K562 (cell line): Measurements from ENCODE around the gene DGUOK. TPM values are rescaled to one million over a fixed set of nuclear protein-coding genes. Genes with fewer than 3 reads are reported as not detected.

Experiments
- ATAC-seq: fragments of 200-7000 bp; cut with Tn5 transposase; 3 replicates; pipeline ENCODE4 v1.9.1; 2020; ENCODE audit warnings: moderate library complexity
- BruUV-seq: library from RNA; stranded (reverse); fragments of 400-500 nt; replicated peaks from 2 replicates; lab custom pipeline; 2021; lab: Mats Ljungman, UMichigan
- CTCF ChIA-PET: fragments of 300-600 bp; formaldehyde crosslinking; extraction: SDS; loops from one replicate; lab custom pipeline; 2021; ENCODE audit warnings: low intra/inter-chr PET ratio; lab: Yijun Ruan, JAX
- POLR2A ChIA-PET: fragments of 300-600, 350-650 bp; sonication (Branson Sonifier 250); formaldehyde crosslinking; extraction: SDS; loops from one replicate; lab custom pipeline; 2021; ENCODE audit warnings: antibody characterized with exemption, inconsistent platforms; lab: Yijun Ruan, JAX
- DNase-seq, 4 experiments: peaks; one replicate each; pipeline versions ENCODE4 v3.0.0 to v3.0.0-alpha.2; 2011 to 2018; ENCODE audit warnings: low spot score in 3 of 4, mixed read lengths in 3 of 4; ENCODE audit errors: extremely low read depth in 1 of 4
- FAIRE-seq: peaks from 2 replicates; lab custom pipeline; 2011; peaks lifted over from hg19 to GRCh38; lab: Jason Lieb, UNC
- H2AFZ ChIP-seq: 2 replicates; pipeline ENCODE4 v1.6.0; 2011; ENCODE audit warnings: low read depth, low read length, control low read depth, inconsistent platforms
- H3K27ac ChIP-seq: fragments of 200-600 bp; 3 replicates; pipeline ENCODE4 v1.8.0; 2011; ENCODE audit warnings: low read depth, mild to moderate bottlenecking, control low read depth, inconsistent platforms, low read length, moderate library complexity, mixed read lengths; ENCODE audit errors: extremely low read depth
- H3K27me3 ChIP-seq, 2 experiments: fragments of 300-600 bp in 1 of 2; 2 replicates in 1 of 2; 3 replicates in 1 of 2; pipeline versions ENCODE4 v1.6.0 to v1.8.0; 2011; ENCODE audit warnings: inconsistent platforms in 2 of 2, low read length in 2 of 2, mild to moderate bottlenecking in 1 of 2, mixed read lengths in 1 of 2, moderate library complexity in 1 of 2; ENCODE audit not compliant: control insufficient read depth in 2 of 2, insufficient read depth in 2 of 2
- H3K36me3 ChIP-seq: fragments of 300-600 bp; 3 replicates; pipeline ENCODE4 v1.8.0; 2011; ENCODE audit warnings: mild to moderate bottlenecking, low read length, inconsistent platforms; ENCODE audit not compliant: control insufficient read depth, insufficient read depth
- H3K4me1 ChIP-seq, 2 experiments: fragments of 200-600 bp in 1 of 2; replicated peaks in 1 of 2; 2 replicates in 1 of 2; 3 replicates in 1 of 2; pipeline versions ENCODE4 v1.5.1 to v1.8.0; 2011; ENCODE audit warnings: inconsistent platforms in 2 of 2, low read length in 2 of 2, mild to moderate bottlenecking in 1 of 2, mixed read lengths in 1 of 2, moderate library complexity in 1 of 2; ENCODE audit not compliant: control insufficient read depth in 2 of 2, insufficient read depth in 2 of 2
- H3K4me2 ChIP-seq: 2 replicates; pipeline ENCODE4 v1.6.1; 2011; ENCODE audit warnings: low read length, control low read depth, inconsistent platforms, mixed read lengths; ENCODE audit not compliant: insufficient read depth
- H3K4me3 ChIP-seq: fragments of 200-600 bp; sonication (generic), shearing (Covaris generic); 2 replicates; pipeline ENCODE4 v1.5.1; 2016; ENCODE audit warnings: control low read depth, inconsistent platforms
- H3K79me2 ChIP-seq: fragments of 200-600 bp; 3 replicates; pipeline ENCODE4 v1.8.0; 2011; ENCODE audit warnings: low read length, inconsistent platforms; ENCODE audit not compliant: control insufficient read depth, insufficient read depth
- H3K9ac ChIP-seq, 2 experiments: 2 replicates each; pipeline versions ENCODE4 v1.6.0 to v1.6.1; 2011; ENCODE audit warnings: low read depth in 2 of 2, low read length in 2 of 2, control low read depth in 1 of 2, inconsistent platforms in 1 of 2, mild to moderate bottlenecking in 1 of 2, mixed read lengths in 1 of 2; ENCODE audit not compliant: insufficient read depth in 1 of 2
- H3K9me1 ChIP-seq: one replicate; pipeline ENCODE4 v1.6.0; 2011; ENCODE audit warnings: inconsistent platforms, mild to moderate bottlenecking, low read length, moderate library complexity; ENCODE audit not compliant: control insufficient read depth, insufficient read depth
- H3K9me3 ChIP-seq: replicated peaks from 2 replicates; pipeline ENCODE4 v1.5.1; 2011; ENCODE audit warnings: low read depth, low read length, inconsistent platforms; ENCODE audit not compliant: control insufficient read depth, insufficient read depth
- H4K20me1 ChIP-seq: replicated peaks from 2 replicates; pipeline ENCODE4 v1.6.1; 2011; ENCODE audit warnings: low read length, inconsistent platforms, mixed read lengths; ENCODE audit not compliant: control insufficient read depth, insufficient read depth
- CHCHD3 ChIP-seq: fragments of 250-450 bp; sonication (Bioruptor Pico); IDR thresholded peaks from 2 replicates; pipeline ENCODE4 v2.1.2; 2022; ENCODE audit warnings: mild to moderate bottlenecking
- COPS2 ChIP-seq: fragments of 450-650 bp; conservative IDR thresholded peaks from 2 replicates; pipeline ENCODE4 v1.6.1; 2016; ENCODE audit warnings: mild to moderate bottlenecking, moderate library complexity
- DPF2 ChIP-seq: fragments of 450-650 bp; IDR thresholded peaks from 2 replicates; pipeline ENCODE4 v1.6.1; 2016
- GTF2E2 ChIP-seq: fragments of 200-800 bp; sonication (Bioruptor generic); IDR thresholded peaks from 2 replicates; pipeline ENCODE4 v1.6.1; 2016; ENCODE audit warnings: missing genetic modification characterization, missing compliant biosample characterization
- KAT2B ChIP-seq: IDR thresholded peaks from one replicate; pipeline ENCODE4 v1.6.1; 2012; ENCODE audit warnings: low read depth, mild to moderate bottlenecking, control low read depth, inconsistent platforms, low read length, moderate library complexity
- MAFG ChIP-seq: fragments of 450-650 bp; conservative IDR thresholded peaks from 2 replicates; pipeline ENCODE4 v1.6.1; 2016; ENCODE audit warnings: missing genetic modification characterization, missing compliant biosample characterization
- PKNOX1 ChIP-seq: fragments of 450-650 bp; IDR thresholded peaks from 2 replicates; pipeline ENCODE4 v1.6.1; 2016
- POLR2AphosphoS5 ChIP-seq: IDR thresholded peaks from 2 replicates; pipeline ENCODE4 v1.6.1; 2011; ENCODE audit warnings: mild to moderate bottlenecking, low read depth, low read length, moderate library complexity; ENCODE audit not compliant: control insufficient read depth, insufficient read depth
- PURB ChIP-seq: sonication (generic); formaldehyde crosslinking; IDR thresholded peaks from 2 replicates; pipeline ENCODE4 v1.9.0; 2021; ENCODE audit warnings: low read depth, mild to moderate bottlenecking, missing genetic modification reagents
- RBM25 ChIP-seq: fragments of 200-400 bp; formaldehyde crosslinking; IDR thresholded peaks from 2 replicates; pipeline ENCODE4 v1.6.1; 2018; ENCODE audit warnings: low read length, low read depth, moderate library complexity; ENCODE audit not compliant: severe bottlenecking
- RUNX1 ChIP-seq: sonication (generic); IDR thresholded peaks from 2 replicates; pipeline ENCODE4 v1.6.1; 2016; ENCODE audit warnings: antibody characterized with exemption, low read depth
- SMAD2 ChIP-seq: fragments of 150-350 bp; IDR thresholded peaks from 2 replicates; pipeline ENCODE4 v1.6.1; 2014; ENCODE audit warnings: low read depth, mild to moderate bottlenecking, low read length
- SMC3 ChIP-seq: conservative IDR thresholded peaks from 2 replicates; pipeline ENCODE4 v1.6.1; 2011; ENCODE audit warnings: low read depth, low read length, improper control_type of control experiment; ENCODE audit not compliant: insufficient read depth
- TAL1 ChIP-seq: fragments of 450-650 bp; IDR thresholded peaks from 2 replicates; pipeline ENCODE4 v1.6.1; 2016; ENCODE audit warnings: mild to moderate bottlenecking
- ZNF707 ChIP-seq: fragments of 250-450 bp; sonication (Bioruptor Pico); conservative IDR thresholded peaks from 2 replicates; pipeline ENCODE4 v1.8.0; 2022; ENCODE audit warnings: inconsistent platforms, mild to moderate bottlenecking, moderate library complexity
- WGBS: fragments of 100-300 bp; shearing (Covaris generic); methylation state at CpG from one replicate; pipeline ENCODE4 v1.1.6; 2016; ENCODE audit warnings: low coverage, mixed read lengths; ENCODE audit not compliant: insufficient coverage; ENCODE audit errors: missing lambda C conversion rate; 5-methylcytosine and 5-hydroxymethylcytosine counted together
- in situ Hi-C: fragments of 300-500 bp; cut with MboI; formaldehyde crosslinking; loops from 4 replicates; pipeline ENCODE4 v1.15.0; 2018; ENCODE audit warnings: inconsistent platforms, mixed read lengths
- intact Hi-C: fragments of 100-400 bp; cut with micrococcal nuclease; formaldehyde crosslinking; loops from 2 replicates; pipeline ENCODE4 v1.14.2; 2022
- polyA plus RNA-seq, 8 experiments: library from polyadenylated mRNA; depleted of rRNA in 4 of 8; stranded (reverse) in 5 of 8; unstranded in 3 of 8; fragments of >200 nt; fragmentation: Nextera tagmentation in 2 of 8; fragmentation: Illumina TruSeq in 1 of 8; extraction: Ambion mirVana in 2 of 8; extraction: Trizol in 1 of 8; gene quantifications; 2 replicates each; pipeline versions ENCODE4 v1.2.1 to v1.2.3, GENCODE V29; 2011 to 2014; ENCODE audit warnings: inconsistent platforms in 1 of 8, missing spikeins in 1 of 8
- total RNA-seq, 7 experiments: library from RNA; depleted of rRNA in 6 of 7; stranded (reverse); fragments of >200 nt in 6 of 7; fragmentation: Illumina TruSeq in 2 of 7; extraction: Trizol in 2 of 7; gene quantifications; 2 replicates each; pipeline versions ENCODE4 v1.2.1 to v1.2.3, GENCODE V29; 2011 to 2021; ENCODE audit warnings: low replicate concordance in 1 of 7
- TF ChIP-seq, protein P1 (sequence below): IDR thresholded peaks from 2 replicates; pipeline ENCODE4 v1.6.1; 2016; ENCODE audit warnings: missing genetic modification characterization, missing compliant biosample characterization
- TF ChIP-seq, protein P2 (sequence below): sonication (generic); formaldehyde crosslinking; IDR thresholded peaks from 2 replicates; pipeline ENCODE4 v1.8.1; 2023; ENCODE audit warnings: mild to moderate bottlenecking, missing genetic modification reagents

Gene DGUOK
- total and polyA plus RNA-seq, 9 of the 15 experiments (the other 6 are each of a cell fraction or from before 2014, with no cell fraction given): 67.0 to 288 (median 126) TPM

DNA sequence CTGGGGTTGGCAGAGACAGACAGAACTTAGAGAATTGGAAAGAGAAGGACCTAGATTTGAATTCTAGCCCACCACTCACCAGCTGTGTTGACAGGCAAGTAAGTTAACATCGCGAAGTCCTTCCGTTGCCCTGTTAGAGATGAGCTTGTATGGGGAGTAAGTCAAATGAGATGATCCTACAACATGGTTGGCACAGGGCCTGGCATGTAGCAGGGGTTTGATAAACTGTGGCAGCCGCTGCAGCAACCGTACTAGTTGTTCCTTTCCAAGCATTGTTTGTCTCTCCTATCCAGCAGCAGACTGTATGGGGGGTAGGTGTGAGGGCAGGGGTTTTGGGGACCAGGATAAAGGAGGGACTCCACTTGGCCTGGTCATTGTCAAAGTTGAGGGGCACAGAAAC is 74.0 kb downstream of the DGUOK start (continued):
- no peak for TF ChIP-seq MAFG (tag)

GRCh38 chr2:74001121-74001520 is 74.4 kb downstream of the DGUOK start:
- in situ Hi-C loops (no loop called here), intact Hi-C loops (loop anchor here (5.0 kb wide), 2 partner anchors 36 to 141 kb away; no protein-coding TSS in a partner anchor)
- POLR2A ChIA-PET: interaction anchor here (0.6 to 2.2 kb wide), 5 partner anchors 9 to 615 kb away, joined by 3 to 13 read pairs (median 4); no protein-coding TSS in a partner anchor
- Histone ChIP-seq H3K4me3 (no peak overlapping the region), H2AFZ (no peak overlapping the region), H3K27ac (no peak overlapping the region), H4K20me1 (peaks cover 10% of the 10 kb centered on the region; the same call in 1 of the 2 replicates), H3K27me3 (no peaks in the 10 kb centered on the region), H3K79me2 (peaks cover 92% of the 10 kb centered on the region), H3K9me1 (no peaks in the 10 kb centered on the region)
- CTCF ChIA-PET: no interaction called here
- FAIRE-seq: no peak
- 72% methylated on average over 4 of the region's 4 CpGs for WGBS
- no peak for TF ChIP-seq POLR2AphosphoS5
- no peak for TF ChIP-seq GTF2E2 (tag)
- no peak for TF ChIP-seq SMAD2
- no peak for TF ChIP-seq PURB
- TF ChIP-seq ZNF707 (CRISPR knock-in tag): no peak
- no peak for TF ChIP-seq SMC3
- no peak for TF ChIP-seq RUNX1
- TF ChIP-seq CHCHD3 (CRISPR knock-in tag): no peak
- TF ChIP-seq COPS2: no peak
- TF ChIP-seq KAT2B: no peak
- TF ChIP-seq RBM25: no peak
- TF ChIP-seq, protein P1, sequence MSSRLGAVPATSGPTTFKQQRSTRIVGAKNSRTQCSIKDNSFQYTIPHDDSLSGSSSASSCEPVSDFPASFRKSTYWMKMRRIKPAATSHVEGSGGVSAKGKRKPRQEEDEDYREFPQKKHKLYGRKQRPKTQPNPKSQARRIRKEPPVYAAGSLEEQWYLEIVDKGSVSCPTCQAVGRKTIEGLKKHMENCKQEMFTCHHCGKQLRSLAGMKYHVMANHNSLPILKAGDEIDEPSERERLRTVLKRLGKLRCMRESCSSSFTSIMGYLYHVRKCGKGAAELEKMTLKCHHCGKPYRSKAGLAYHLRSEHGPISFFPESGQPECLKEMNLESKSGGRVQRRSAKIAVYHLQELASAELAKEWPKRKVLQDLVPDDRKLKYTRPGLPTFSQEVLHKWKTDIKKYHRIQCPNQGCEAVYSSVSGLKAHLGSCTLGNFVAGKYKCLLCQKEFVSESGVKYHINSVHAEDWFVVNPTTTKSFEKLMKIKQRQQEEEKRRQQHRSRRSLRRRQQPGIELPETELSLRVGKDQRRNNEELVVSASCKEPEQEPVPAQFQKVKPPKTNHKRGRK (tag): no peak
- no peak for TF ChIP-seq TAL1
- no peak for TF ChIP-seq DPF2
- TF ChIP-seq, protein P2, sequence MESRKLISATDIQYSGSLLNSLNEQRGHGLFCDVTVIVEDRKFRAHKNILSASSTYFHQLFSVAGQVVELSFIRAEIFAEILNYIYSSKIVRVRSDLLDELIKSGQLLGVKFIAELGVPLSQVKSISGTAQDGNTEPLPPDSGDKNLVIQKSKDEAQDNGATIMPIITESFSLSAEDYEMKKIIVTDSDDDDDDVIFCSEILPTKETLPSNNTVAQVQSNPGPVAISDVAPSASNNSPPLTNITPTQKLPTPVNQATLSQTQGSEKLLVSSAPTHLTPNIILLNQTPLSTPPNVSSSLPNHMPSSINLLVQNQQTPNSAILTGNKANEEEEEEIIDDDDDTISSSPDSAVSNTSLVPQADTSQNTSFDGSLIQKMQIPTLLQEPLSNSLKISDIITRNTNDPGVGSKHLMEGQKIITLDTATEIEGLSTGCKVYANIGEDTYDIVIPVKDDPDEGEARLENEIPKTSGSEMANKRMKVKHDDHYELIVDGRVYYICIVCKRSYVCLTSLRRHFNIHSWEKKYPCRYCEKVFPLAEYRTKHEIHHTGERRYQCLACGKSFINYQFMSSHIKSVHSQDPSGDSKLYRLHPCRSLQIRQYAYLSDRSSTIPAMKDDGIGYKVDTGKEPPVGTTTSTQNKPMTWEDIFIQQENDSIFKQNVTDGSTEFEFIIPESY (CRISPR knock-in tag): no peak
- TF ChIP-seq PKNOX1: no peak
- TF ChIP-seq, all 486 proteins: peak for 0
- Histone ChIP-seq H3K4me1 (peaks cover 35 to 42% of the 10 kb centered on the region in 2 experiments), H3K9me3 (no peaks in the 10 kb centered on the region), H3K36me3 (peaks cover 8% of the 10 kb centered on the region; the same call in 2 of the 3 replicates), H3K9ac (no peak overlapping the region), H3K4me2 (no peak overlapping the region)
- no peak for DNase-seq
- no TSS peak for BruUV-seq
- ATAC-seq: no peak
